Liver (tissue), 3 donors: Measurements from ENCODE around the gene SIX3.

Source experiments
- CTCF ChIP-seq: fragments of 150-350 bp; IDR thresholded peaks from 2 replicates; pipeline ENCODE4 v1.5.1; 2017; ENCODE audit warnings: improper control_type of control experiment, low read depth, low read length; ENCODE audit not compliant: missing input control
- EGR1 ChIP-seq, 2 donors: IDR thresholded peaks; 2 replicates each; pipeline ENCODE4 v1.6.1; 2016 to 2018; ENCODE audit warnings: antibody characterized with exemption in 2 of 2, low read depth in 2 of 2
- GABPA ChIP-seq, 2 donors: IDR thresholded peaks in 1 of 2; conservative IDR thresholded peaks in 1 of 2; 2 replicates each; pipeline ENCODE4 v1.6.1; 2016; ENCODE audit warnings: antibody characterized with exemption in 2 of 2, mild to moderate bottlenecking in 1 of 2, moderate library complexity in 1 of 2
- JUND ChIP-seq, 2 donors: IDR thresholded peaks; 2 replicates each; pipeline ENCODE4 v1.6.1; 2016; ENCODE audit warnings: antibody characterized with exemption in 2 of 2
- RAD21 ChIP-seq, 2 donors: IDR thresholded peaks; 2 replicates each; pipeline ENCODE4 v1.6.1; 2016; ENCODE audit warnings: antibody characterized with exemption in 2 of 2, mild to moderate bottlenecking in 2 of 2
- RXRA ChIP-seq, 2 donors: IDR thresholded peaks; 2 replicates each; pipeline ENCODE4 v1.6.1; 2017 to 2018; ENCODE audit warnings: antibody characterized with exemption in 2 of 2, mild to moderate bottlenecking in 1 of 2
- SP1 ChIP-seq: IDR thresholded peaks from 2 replicates; pipeline ENCODE4 v1.6.1; 2018; ENCODE audit warnings: antibody characterized with exemption, mild to moderate bottlenecking
- TAF1 ChIP-seq: conservative IDR thresholded peaks from 2 replicates; pipeline ENCODE4 v1.6.1; 2016; ENCODE audit warnings: antibody characterized with exemption, mild to moderate bottlenecking
- YY1 ChIP-seq: IDR thresholded peaks from 2 replicates; pipeline ENCODE4 v1.6.1; 2016; ENCODE audit warnings: antibody characterized with exemption, mild to moderate bottlenecking
- TF ChIP-seq, protein P1 (sequence below): IDR thresholded peaks from 2 replicates; pipeline ENCODE4 v1.6.1; 2016; ENCODE audit warnings: antibody characterized with exemption
- TF ChIP-seq, protein P2 (sequence below): IDR thresholded peaks from 2 replicates; pipeline ENCODE4 v1.6.1; 2016; ENCODE audit warnings: antibody characterized with exemption
- TF ChIP-seq, protein P3 (sequence below): IDR thresholded peaks from 2 replicates; pipeline ENCODE4 v1.6.1; 2016; ENCODE audit warnings: antibody characterized with exemption, mild to moderate bottlenecking
- TF ChIP-seq, protein P4 (sequence below): IDR thresholded peaks from 2 replicates; pipeline ENCODE4 v1.6.1; 2016; ENCODE audit warnings: antibody characterized with exemption
- donor health status: healthy.
- donor health status: healthy.

DNA sequence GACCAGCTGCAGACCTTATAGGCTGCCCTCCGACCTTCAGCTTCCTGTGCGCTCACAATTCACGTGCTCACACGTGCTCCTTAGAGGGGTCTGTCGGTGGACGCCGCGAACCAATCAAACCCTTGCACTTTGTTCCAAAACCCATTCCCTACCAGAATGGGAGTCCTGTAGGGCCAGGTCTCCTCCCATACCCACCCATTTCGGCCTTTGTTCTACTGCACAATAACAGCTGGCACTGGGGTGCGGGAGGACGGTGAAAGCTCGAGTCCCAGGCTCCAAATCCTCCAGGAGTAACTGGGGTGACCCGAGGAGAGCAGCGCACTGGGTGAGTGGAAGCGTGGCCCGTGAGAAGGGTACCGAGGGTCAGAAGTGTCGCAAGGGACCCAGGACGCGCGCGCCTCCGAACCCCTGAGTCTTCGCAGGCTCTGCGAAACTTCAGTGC is 13.0 kb downstream of the SIX3 start:
- TF ChIP-seq CTCF (no peak), YY1 (no peak), GABPA (IDR thresholded peaks at IDR 0.05 in 1 of 2, conservative IDR thresholded peaks at IDR 0.05 in 1 of 2) (no peak), JUND (IDR thresholded peaks at IDR 0.05) (no peak), TAF1 (no peak), RAD21 (IDR thresholded peaks at IDR 0.05) (no peak), SP1 (no peak), RXRA (IDR thresholded peaks at IDR 0.05) (no peak), EGR1 (IDR thresholded peaks at IDR 0.05; ENCODE audit: low read depth in 2 of 2) (no peak)
- TF ChIP-seq, protein P1, sequence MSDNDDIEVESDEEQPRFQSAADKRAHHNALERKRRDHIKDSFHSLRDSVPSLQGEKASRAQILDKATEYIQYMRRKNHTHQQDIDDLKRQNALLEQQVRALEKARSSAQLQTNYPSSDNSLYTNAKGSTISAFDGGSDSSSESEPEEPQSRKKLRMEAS = no peak
- TF ChIP-seq, protein P2, sequence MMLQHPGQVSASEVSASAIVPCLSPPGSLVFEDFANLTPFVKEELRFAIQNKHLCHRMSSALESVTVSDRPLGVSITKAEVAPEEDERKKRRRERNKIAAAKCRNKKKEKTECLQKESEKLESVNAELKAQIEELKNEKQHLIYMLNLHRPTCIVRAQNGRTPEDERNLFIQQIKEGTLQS = no peak
- TF ChIP-seq, protein P3, sequence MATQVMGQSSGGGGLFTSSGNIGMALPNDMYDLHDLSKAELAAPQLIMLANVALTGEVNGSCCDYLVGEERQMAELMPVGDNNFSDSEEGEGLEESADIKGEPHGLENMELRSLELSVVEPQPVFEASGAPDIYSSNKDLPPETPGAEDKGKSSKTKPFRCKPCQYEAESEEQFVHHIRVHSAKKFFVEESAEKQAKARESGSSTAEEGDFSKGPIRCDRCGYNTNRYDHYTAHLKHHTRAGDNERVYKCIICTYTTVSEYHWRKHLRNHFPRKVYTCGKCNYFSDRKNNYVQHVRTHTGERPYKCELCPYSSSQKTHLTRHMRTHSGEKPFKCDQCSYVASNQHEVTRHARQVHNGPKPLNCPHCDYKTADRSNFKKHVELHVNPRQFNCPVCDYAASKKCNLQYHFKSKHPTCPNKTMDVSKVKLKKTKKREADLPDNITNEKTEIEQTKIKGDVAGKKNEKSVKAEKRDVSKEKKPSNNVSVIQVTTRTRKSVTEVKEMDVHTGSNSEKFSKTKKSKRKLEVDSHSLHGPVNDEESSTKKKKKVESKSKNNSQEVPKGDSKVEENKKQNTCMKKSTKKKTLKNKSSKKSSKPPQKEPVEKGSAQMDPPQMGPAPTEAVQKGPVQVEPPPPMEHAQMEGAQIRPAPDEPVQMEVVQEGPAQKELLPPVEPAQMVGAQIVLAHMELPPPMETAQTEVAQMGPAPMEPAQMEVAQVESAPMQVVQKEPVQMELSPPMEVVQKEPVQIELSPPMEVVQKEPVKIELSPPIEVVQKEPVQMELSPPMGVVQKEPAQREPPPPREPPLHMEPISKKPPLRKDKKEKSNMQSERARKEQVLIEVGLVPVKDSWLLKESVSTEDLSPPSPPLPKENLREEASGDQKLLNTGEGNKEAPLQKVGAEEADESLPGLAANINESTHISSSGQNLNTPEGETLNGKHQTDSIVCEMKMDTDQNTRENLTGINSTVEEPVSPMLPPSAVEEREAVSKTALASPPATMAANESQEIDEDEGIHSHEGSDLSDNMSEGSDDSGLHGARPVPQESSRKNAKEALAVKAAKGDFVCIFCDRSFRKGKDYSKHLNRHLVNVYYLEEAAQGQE = no peak
- TF ChIP-seq, protein P4, sequence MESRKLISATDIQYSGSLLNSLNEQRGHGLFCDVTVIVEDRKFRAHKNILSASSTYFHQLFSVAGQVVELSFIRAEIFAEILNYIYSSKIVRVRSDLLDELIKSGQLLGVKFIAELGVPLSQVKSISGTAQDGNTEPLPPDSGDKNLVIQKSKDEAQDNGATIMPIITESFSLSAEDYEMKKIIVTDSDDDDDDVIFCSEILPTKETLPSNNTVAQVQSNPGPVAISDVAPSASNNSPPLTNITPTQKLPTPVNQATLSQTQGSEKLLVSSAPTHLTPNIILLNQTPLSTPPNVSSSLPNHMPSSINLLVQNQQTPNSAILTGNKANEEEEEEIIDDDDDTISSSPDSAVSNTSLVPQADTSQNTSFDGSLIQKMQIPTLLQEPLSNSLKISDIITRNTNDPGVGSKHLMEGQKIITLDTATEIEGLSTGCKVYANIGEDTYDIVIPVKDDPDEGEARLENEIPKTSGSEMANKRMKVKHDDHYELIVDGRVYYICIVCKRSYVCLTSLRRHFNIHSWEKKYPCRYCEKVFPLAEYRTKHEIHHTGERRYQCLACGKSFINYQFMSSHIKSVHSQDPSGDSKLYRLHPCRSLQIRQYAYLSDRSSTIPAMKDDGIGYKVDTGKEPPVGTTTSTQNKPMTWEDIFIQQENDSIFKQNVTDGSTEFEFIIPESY = no peak
